ENCODE data around the gene CASK.

GRCh38 chrX:41556958-41557357 lies 366.4 kb downstream of the CASK start:
- TF ChIP-seq SP1 (IDR thresholded peaks at IDR 0.05), result no peak
- no peak for TF ChIP-seq BHLHE40 (IDR thresholded peaks at IDR 0.05; ENCODE audit: borderline replicate concordance)
- TF ChIP-seq FOXM1 (IDR thresholded peaks at IDR 0.05; ENCODE audit: borderline replicate concordance), result no peak
- TF ChIP-seq FOXK2 (IDR thresholded peaks at IDR 0.05), result no peak
- no peak for TF ChIP-seq L3MBTL2 (conservative IDR thresholded peaks at IDR 0.05)
- TF ChIP-seq SUZ12 (IDR thresholded peaks at IDR 0.05), result no peak
- no peak for TF ChIP-seq PKNOX1 (IDR thresholded peaks at IDR 0.05)
- no peak for TF ChIP-seq CTBP1 (IDR thresholded peaks at IDR 0.05; ENCODE audit: borderline replicate concordance)
- TF ChIP-seq TARDBP (IDR thresholded peaks at IDR 0.05), result no peak
- no peak for TF ChIP-seq ZNF384 (IDR thresholded peaks at IDR 0.05)
- no peak for TF ChIP-seq ELF4 (IDR thresholded peaks at IDR 0.05)
- no peak for TF ChIP-seq LEF1 (IDR thresholded peaks at IDR 0.05; ENCODE audit: borderline replicate concordance)
- no peak for TF ChIP-seq ARNT (IDR thresholded peaks at IDR 0.05)
- no peak for TF ChIP-seq FOXA1 (IDR thresholded peaks at IDR 0.05)
